GM19438 (cell line): ENCODE data around the gene PISD.
A peak's percentile ranks its signal among the peaks of the same experiment; 100 is the strongest.
"Not testable (repeated sequence)": the region's sequence is repeated elsewhere in the genome, so short reads cannot be mapped to it uniquely, and the experiment has no call there.

Experiments used
- ATAC-seq: cut with Tn5 transposase; IDR thresholded peaks from one replicate; pipeline ENCODE4 v1.9.1; 2021; ENCODE audit warnings: low read depth; ENCODE audit not compliant: unreplicated experiment

The PISD gene

DNA sequence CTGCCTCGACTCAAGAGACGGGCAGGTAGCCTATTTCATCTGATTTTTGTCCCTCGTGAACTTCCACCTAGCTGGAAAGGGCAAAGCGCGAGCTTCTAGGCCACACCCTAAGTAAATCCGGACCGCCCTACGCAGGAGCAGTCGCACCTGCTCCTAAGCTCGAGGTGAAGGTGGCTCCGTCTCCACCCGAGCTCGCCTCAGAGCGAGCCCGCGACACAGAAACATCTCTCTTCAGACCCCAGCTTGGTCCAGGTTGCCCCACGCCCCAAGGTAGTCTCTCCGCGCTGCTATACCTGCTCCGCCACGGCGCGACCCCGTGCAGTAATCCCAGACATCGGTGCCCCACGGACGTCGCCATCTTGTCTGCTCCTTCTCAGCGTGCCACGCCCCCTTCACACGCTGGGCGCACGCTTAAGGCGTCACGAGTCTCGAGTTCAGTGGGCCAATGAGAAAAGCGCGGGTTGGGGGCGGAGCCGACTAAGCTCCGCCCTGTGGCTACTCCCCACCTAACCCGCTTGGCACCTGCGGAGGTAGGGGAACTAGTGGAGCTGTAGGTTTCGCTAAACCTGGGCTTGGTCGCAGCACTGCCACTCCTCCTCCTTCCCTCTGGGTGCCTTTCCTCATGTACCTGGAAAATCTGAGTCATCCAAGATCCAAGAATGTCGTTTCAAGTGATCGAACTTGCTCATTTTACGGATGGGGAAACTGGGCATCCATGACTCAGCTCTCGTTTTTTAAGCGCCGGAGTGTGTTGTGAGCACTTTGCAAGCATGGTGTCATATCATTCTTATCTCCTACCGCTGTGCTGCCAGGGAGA lies at the start of gene PISD:
Gene PISD (minus strand): TSS at position 365 of the 817 bp plus-strand sequence. CDS start 7 bp downstream, at position 358.
- peak; percentile 91 for ATAC-seq

DNA sequence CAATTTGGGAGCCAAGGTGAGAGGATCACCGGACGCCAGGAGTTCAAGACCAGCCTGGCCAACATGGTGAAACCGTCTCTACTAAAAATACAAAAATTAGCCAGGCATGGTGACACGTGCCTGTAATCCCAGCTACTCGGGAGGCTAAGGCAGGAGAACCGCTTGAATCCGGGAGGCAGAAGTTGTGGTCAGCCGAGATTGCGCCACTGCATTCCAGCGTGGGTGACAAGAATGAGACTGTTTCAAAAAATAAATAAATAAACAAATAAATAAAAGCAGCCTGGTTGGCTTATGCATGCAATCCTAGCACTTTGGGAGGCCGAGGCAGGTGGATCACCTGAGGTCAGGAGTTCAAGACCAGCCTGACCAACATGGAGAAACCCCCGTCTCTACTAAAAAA lies 49.2 kb upstream of the PISD start:
- ATAC-seq: not testable (repeated sequence)

DNA sequence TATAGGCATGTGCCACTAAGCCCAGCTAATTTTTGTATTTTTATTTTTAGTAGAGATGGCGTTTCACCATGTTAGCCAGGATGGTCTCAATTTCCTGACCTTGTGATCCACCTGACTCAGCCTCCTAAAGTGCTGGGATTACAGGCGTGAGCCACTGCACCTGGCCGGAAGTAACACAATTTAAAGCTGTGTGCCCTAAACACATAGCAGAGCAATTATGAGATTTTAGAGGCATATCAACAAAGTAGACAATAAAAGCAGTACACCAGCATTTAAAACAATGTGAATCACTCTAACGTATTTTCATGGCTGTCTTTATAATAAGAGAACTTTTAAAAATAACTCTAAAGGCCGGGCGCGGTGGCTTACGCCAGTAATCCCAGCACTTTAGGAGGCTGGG lies 45.5 kb upstream of the PISD start:
- no peak for ATAC-seq

DNA sequence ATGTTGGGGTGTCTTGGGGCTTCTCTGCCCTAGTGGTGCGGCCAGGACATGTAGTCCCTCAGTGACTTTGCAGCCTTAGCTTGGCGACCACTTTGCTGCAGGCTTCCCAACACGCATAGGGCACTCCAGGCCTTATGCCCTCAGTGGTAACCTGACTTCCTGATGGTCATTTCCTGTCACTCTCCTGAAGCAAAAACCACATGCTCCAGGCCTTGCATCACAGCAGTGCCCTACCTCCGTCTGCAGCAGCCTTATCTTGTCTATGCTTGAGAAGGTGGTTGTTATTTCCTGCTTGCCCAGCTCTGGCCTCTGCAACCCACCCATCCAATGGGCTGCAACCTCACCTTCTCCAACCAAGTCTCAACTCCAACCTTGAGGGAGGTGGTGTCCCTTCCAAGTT lies 33.4 kb upstream of the PISD start:
- no peak for ATAC-seq

DNA sequence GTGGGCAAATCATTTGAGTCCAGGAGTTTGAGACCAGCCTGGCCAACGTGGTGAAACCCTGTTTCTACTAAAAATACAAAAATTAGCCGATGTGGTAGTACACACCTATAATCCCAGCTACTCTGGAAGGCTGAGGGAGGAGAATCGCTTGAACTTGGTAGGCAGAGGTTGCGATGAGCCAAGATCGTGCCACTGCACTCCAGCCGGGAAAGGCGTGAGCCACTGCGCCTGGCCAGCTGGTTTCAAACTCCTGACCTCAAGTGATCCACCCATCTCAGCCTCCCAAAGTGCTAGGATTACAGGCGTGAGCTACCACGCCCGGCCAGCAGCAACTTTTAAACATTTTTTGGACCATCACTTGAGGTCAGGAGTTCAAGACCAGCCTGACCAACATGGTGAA lies 32.0 kb upstream of the PISD start:
- not testable (repeated sequence) for ATAC-seq

DNA sequence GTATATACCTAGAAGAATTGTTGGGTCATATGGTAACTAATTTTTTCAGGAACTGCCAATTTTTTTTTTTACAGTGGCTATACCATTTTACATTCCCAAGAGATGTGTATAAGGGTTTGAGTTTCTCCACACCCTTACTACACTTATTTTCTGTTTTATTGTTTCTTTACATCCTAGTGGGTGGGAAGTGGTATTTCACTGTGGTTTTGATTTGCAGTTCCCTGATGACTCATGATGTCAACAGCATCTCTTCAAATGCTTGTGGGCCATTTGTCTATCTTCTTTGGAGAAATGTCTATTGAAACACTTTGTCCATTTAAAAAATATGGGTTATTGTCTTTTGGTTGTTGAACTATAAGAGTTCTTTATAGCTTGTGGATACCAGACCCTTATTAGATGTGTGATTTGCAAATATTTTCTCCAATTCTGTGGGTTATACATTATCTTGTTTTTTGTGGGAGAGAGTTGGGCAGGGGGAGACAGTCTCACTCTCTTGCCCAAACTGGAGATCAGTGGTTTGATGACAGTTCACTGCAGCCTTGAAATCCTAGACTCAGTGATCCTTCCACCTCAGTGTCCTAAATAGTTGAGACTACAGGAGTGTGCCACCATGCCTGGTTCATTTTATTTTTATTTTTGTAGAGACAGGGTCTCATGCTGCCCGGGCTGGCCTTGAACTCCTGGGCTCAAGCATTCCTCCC lies 30.3 kb upstream of the PISD start:
- no peak for ATAC-seq

DNA sequence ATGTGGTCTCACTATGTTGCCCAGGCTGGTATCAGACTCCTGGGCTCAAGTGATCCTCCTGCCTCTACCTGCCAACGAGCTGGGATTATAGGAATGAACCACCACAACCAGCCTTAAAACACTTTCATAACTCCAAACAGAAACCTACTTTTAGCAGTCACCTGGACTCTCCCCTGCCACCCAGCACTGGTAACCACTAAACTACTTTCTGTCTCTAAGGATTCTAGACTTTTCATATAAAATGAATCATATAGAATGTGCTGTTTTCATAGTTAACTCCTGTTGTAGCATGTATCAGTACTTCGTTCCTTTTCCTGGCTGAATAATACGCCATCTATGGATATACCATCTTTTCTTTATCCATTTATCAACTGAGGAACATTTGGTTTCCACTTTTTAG lies 29.4 kb upstream of the PISD start:
- ATAC-seq: no peak

DNA sequence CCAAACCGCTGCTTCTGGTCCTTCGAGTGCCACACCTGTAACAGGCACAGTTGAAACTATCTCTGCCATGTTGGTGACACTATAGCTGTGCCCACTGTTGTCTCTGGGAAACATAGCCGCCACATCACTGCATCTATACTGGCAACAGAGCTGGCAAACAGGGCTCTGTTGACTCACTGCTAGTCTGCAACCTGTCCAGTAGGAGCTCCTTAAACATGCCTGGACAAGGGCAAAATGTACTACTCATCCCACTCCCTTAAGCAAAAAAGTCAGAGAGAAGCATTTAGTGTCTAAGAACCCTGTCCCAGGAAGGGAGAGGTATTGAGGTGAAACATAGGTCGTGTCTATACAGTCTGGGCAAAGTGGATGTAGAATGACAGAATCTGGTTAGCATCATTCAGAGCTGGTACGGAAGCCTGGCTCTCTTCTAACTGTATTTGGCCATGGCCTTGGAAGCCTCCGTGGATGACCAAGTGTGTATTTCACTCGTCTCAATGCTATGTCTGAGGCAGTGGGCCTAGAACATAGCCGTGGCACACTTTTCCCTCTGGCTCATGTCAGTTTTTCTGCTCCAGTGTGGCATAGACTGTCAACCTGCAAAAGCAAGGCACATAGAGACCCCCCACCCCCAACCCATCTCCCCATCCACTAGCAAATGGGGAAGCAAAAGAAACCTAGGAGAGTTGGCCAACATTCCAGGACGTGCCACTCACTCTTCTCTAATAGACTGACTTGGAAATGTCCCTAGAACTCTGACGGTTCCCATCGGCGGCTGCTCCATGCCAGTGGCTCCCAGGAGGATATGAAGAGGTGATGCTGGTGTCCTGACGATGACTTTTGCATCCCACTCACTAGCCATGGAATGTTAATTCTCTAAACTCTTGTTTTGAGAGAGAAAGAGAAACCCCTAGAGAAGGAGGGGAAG lies 21.4 kb upstream of the PISD start:
- no peak for ATAC-seq

DNA sequence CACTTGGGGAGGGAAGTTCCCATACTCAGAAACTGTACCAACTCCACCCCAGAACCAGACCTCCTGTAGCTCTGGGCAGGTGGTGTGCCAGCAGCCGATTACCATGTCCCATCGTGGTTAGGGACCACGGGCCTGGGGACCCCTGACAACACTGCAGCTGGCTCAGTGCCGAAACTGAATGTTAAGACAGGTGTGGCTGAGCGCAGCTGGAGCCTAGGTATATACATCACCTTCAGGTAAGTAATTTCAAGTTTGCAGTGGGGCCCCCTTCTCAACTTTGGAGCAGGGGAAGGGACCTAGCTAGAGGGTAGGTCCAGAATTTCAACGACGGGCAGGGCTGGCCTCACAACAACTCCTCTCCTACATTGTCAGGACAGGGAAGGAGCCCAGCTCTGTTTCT lies 20.7 kb upstream of the PISD start:
- no peak for ATAC-seq

DNA sequence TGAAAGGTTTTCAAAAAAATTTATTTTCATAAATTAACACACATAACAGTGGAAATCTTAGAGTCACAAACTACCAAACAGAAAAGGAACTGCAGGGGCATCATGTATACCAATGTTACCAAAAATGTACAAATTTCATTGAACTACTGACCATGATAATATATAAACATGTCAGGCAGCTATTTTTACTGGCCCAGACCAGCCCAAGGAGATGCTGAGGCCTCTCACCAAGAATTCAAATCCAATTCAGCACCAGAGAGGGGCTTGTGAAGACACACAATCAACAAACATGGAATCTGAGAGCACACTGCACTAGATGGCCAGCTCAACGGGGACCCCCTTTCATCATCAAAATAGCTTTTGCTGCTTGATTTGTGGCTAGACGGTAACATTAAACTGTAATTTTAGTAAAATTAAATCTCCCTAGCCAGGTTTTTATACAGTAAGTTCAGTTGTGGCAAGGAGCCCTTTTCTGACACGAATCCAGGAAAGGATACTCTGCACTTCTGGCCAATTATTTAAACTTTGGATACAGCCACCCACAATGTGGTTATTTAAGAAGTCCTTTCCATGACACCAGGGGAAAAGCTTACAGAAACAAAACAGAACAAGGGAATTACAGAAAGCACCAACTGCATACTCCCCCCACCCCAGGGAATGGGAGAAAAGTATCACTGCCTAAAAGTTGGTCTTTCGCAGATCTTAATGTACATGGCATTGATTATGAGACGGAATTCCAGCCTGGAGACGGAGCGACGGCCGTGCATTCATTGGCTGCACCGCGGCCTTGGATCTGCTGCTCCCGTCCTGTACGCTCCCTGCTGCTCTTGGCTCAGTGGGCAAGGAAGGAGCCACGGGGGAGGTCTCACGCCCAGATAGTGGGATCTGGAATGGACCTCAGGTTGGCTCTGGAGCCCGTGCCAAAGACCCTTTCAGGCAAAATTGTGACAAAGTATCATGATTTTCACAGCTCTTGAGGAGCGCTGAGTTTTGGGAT lies 19.6 kb upstream of the PISD start:
- ATAC-seq: no peak

DNA sequence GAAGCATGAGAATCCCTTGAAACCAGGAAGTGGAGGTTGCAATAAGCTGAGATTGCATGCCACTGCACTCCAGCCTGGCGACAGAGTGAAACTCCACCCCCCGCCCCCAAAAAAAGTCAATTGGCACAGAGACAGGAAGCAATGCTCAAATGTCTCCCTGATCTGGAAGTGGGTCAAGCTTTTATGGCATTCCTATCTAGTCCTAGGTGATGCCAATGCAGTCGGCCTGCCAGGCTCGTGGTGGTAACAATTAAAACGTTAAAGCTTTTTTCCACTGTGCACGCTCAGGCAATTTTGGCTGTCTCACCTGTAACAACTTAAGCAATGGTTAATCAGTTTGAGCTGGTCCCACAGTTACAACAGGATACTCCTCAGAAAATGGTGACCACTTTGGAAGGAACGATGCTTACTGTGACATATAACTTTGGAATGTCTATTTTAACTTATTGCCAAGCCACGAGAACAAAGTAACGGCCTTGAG lies 18.9 kb upstream of the PISD start:
- ATAC-seq: no peak

DNA sequence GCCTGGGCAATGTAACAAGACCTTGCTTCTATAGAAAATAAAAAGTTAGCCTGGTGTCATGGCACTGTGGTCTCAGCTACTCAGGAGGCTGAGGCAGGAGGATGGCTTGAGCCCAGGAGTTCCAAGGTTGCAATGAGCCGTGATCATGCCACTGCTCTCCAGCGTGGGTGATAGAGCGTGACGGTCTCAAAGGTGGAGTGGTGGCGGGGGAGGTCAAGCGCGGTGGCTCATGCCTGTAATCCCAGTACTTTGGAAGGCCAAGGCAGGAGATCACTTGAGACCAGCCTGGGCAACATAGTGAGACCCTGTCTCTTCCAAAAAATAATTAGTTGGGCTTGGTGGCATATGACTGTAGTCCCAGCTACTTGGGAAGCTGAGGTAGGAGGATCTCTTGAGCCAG lies 16.7 kb upstream of the PISD start:
- ATAC-seq: no peak

DNA sequence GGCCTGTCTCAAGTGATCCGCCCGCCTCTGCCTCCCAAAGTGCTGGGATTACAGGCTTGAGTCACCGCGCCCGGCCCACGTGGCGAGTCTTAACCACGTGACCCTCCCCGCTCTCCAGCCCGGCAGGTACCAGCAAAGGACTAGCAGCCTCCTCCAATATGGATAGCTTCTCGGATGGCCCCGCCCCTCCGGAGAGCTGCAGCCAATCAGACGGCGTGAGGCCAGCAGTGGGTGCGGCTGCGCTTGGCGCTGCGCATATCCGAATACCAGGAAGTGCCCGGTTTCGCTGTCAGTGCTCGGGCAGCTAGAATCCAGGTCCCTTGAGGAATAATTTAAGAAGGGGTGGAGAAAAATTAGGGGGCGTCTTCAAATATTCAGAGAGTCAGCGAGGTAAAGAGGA lies 14.7 kb upstream of the PISD start:
- peak; percentile 96 for ATAC-seq

DNA sequence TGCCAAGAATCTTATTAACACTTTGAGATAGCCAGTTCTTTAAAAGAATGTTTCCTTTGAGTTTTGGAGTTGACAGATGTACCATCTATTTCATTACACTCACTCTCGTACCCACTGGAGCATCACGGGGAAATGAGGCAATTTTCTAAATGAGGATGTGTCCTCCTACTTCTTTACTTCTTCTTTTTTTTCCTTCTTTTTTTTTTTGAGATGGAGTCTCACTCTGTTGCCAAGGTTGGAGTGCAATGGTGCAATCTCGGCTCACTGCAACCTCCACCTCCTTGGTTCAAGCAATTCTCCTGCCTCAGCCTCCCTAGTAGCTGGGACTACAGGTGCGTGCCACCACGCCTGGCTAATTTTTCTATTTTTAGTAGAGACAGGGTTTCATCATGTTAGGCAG lies 12.2 kb upstream of the PISD start:
- ATAC-seq: not testable (repeated sequence)

DNA sequence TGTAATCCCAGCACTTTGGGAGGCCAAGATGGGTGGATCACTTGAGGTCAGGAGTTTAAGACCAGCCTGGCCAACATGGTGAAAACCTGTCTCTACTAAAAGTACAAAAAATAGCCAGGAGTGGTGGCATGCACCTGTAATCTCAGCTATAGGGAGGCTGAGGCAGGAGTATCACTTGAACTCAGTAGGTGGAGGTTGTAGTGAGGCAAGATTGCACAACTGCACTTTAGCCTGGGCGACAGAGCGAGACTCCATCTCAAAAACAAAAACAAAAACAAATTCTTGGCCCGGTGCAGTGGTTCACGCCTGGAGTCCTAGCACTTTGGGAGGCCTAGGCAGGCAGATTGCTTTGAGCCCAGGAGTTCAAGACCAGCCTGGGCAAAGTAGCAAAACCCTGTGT lies 6.8 kb upstream of the PISD start:
- not testable (repeated sequence) for ATAC-seq

DNA sequence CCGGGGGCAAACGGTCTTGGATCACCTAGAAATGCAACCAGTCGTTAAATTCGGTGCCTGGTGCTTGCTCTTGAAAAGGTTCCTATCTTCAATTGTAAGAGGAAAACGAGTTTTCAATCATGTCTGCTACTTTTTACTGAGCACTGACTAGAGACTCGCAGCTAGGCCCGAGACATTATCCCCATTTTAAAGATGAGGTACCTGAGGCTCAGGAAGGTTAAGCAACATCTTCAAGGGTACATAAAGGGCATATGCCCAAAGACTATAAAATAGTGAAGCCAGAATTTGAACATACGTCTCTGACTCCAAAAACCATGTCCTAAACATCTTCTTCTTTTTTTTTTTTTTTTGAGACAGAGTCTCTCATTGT lies 638 bp upstream of the PISD start:
- ATAC-seq: no peak

DNA sequence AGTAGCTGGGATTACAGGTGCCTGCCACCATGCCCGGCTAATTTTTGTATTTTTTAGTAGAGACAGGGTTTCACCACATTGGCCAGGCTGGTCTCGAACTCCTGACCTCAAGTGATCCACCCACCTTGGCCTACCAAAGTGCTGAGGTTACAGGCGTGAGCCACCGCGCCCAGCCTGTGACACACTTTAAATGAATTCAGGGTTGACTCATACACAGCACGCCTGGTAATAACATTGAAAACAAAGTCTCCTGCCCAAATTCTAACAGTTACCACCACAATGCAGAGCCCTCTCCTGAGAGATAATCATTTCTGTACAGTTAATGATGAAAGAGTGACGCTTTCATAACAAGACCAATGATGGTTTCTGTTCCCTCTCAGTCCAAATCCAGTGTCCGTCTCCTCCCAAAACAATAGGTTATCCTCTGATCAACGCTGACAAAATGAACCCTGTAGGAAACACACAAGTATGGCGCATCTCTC lies 1.1 kb downstream of the PISD start:
- not testable (repeated sequence) for ATAC-seq

DNA sequence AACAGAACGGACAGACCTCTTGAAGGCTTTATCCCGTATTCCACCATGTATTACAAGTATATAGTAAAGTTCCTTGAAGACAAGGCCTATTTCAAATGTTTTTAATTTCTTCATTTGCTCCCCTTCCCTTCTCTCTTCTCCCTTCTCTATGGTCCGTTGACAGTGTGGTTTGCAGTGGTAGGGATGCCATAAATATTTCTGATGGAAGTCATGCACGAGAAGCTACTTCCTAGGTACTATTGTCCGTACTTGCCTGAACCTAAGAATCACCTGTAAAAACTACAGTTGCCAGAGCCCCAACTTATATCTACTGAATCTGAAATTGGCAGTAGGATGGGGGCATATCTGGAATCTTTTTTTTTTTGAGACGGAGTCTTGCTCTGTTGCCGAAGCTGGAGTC lies 2.8 kb downstream of the PISD start:
- ATAC-seq: no peak

DNA sequence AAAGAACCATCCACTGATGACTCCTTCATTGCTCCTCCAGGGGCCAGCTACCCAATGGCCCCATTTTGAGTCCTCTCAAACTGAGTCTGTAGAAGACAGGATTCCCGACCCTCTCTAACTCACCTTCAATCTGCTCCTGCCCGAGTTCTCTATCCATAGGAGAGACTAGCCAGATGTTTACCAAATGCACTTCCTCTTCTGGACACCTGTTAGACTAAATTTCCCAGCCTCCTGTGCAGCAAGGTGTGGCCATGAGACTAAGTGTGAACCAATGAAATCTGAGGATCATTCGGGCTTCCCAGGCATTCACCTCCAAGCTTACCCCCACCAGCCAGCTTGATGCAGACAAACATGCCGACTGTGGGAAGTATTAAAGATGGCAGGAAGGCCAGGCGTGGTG lies 7.6 kb downstream of the PISD start:
- no peak for ATAC-seq

DNA sequence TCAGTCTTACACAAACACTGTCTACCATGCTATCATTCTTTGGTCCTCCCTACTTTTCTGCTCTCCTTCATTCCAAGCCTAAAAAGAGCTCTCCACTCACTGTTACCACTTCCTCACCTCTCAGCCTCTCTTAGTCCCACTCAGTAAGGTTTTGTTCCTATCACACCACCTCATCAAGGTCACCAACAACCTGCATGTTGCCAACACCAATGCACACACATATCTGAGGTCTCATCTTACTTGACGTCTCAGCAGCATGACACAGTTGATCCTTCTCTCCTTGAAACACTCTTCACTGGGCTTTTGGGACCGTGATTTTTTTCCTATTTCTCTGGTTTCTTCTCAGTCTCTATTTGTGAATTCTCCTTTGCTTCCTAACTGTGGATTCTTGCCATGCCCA lies 8.1 kb downstream of the PISD start:
- no peak for ATAC-seq
